Measurements from ENCODE around the gene KIF26B.

The KIF26B gene

GRCh38 chr1:245211035-245211749 lies 56.4 kb downstream of the KIF26B start:
- no peak for DNase-seq

GRCh38 chr1:245211761-245212160 lies 57.0 kb downstream of the KIF26B start:
- no peak for DNase-seq

GRCh38 chr1:245212221-245212710 lies 57.5 kb downstream of the KIF26B start:
- DNase-seq = no peak

GRCh38 chr1:245213066-245213831 lies 58.5 kb downstream of the KIF26B start:
- DNase-seq = no peak

GRCh38 chr1:245215071-245215470 lies 60.3 kb downstream of the KIF26B start:
- no peak for DNase-seq

GRCh38 chr1:245216366-245217115 lies 61.8 kb downstream of the KIF26B start:
- peak in 3 of 4 experiments; percentile 6 to 55 (median 30) for DNase-seq

GRCh38 chr1:245217853-245218608 lies 63.2 kb downstream of the KIF26B start:
- DNase-seq = no peak

- DNase-seq = no peak
These were observed 65.7 kb downstream of the KIF26B start for GRCh38 chr1:245220381-245220985.

- no peak for DNase-seq
These were observed 67.0 kb downstream of the KIF26B start for GRCh38 chr1:245221805-245222204.

GRCh38 chr1:245222931-245223595 lies 68.3 kb downstream of the KIF26B start:
- DNase-seq = no peak

- DNase-seq = no peak
These were observed 70.8 kb downstream of the KIF26B start for GRCh38 chr1:245225322-245226202.

- no peak for DNase-seq
These were observed 71.4 kb downstream of the KIF26B start for GRCh38 chr1:245226203-245226499.

- DNase-seq = no peak
These were observed 74.3 kb downstream of the KIF26B start for GRCh38 chr1:245229051-245229450.

GRCh38 chr1:245232931-245233330 lies 78.1 kb downstream of the KIF26B start:
- no peak for DNase-seq

- no peak for DNase-seq
These were observed 79.7 kb downstream of the KIF26B start for GRCh38 chr1:245234217-245235081.

GRCh38 chr1:245235156-245235555 lies 80.4 kb downstream of the KIF26B start:
- no peak for DNase-seq

- no peak for DNase-seq
These were observed 85.9 kb downstream of the KIF26B start for GRCh38 chr1:245240648-245241165.

GRCh38 chr1:245241526-245242130 lies 86.8 kb downstream of the KIF26B start:
- no peak for DNase-seq

- DNase-seq = no peak
These were observed 88.2 kb downstream of the KIF26B start for GRCh38 chr1:245242989-245243388.
